ENCODE results near the gene SLC13A2. TPM values are rescaled to one million over a fixed set of nuclear protein-coding genes. Genes with fewer than 3 reads are reported as not detected.
A peak's percentile ranks its signal among the peaks of the same experiment; 100 is the strongest.

Gene SLC13A2
- total RNA-seq, 1 donor from 2014 or later: not detected

GRCh38 chr17:28485049-28485448 lies 11.6 kb downstream of the SLC13A2 start:
- no peak for DNase-seq (ENCODE audit: low read depth)
- TF ChIP-seq, protein P1, sequence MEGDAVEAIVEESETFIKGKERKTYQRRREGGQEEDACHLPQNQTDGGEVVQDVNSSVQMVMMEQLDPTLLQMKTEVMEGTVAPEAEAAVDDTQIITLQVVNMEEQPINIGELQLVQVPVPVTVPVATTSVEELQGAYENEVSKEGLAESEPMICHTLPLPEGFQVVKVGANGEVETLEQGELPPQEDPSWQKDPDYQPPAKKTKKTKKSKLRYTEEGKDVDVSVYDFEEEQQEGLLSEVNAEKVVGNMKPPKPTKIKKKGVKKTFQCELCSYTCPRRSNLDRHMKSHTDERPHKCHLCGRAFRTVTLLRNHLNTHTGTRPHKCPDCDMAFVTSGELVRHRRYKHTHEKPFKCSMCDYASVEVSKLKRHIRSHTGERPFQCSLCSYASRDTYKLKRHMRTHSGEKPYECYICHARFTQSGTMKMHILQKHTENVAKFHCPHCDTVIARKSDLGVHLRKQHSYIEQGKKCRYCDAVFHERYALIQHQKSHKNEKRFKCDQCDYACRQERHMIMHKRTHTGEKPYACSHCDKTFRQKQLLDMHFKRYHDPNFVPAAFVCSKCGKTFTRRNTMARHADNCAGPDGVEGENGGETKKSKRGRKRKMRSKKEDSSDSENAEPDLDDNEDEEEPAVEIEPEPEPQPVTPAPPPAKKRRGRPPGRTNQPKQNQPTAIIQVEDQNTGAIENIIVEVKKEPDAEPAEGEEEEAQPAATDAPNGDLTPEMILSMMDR (conservative IDR thresholded peaks at IDR 0.05; ENCODE audit: low read depth, low read length): no peak
- no peak overlapping the region for H3K4me3 ChIP-seq (ENCODE audit: low read depth, low read length)

GRCh38 chr17:28487881-28488532 lies 14.6 kb downstream of the SLC13A2 start:
- no peak for DNase-seq (ENCODE audit: low read depth)
- H3K4me3 ChIP-seq (ENCODE audit: low read depth, low read length): no peak overlapping the region
- TF ChIP-seq, protein P1 (conservative IDR thresholded peaks at IDR 0.05; ENCODE audit: low read depth, low read length): no peak

GRCh38 chr17:28488533-28489276 lies 15.3 kb downstream of the SLC13A2 start:
- TF ChIP-seq, protein P1 (conservative IDR thresholded peaks at IDR 0.05; ENCODE audit: low read depth, low read length): no peak
- DNase-seq (ENCODE audit: low read depth): no peak
- no peak overlapping the region for H3K4me3 ChIP-seq (ENCODE audit: low read depth, low read length)

- no peak overlapping the region for H3K4me3 ChIP-seq (ENCODE audit: low read depth, low read length)
- TF ChIP-seq, protein P1 (conservative IDR thresholded peaks at IDR 0.05; ENCODE audit: low read depth, low read length): no peak
Observed at GRCh38 chr17:28491286-28491685, 17.8 kb downstream of the SLC13A2 start.

DNA sequence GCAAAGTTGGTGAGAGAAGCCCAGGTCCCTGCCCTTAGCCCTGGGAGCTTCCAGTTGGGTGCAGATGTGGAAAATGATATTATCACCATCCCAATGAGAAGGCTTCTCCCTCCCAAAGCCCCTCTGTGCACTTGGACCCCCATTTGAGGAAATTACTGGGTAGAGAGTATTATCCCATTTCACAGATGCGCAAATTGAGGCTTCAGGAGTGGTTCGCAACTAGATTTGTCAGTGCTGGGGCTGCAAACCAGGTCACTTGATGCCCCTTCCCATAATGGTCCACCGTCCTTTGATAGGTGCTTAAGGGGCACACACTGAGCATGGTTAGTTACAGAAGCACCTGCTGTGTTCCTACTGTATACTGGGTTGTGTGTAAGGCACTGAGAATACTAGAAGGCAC lies 18.4 kb downstream of the SLC13A2 start:
- H3K4me3 ChIP-seq (ENCODE audit: low read depth, low read length): no peak overlapping the region
- no peak for DNase-seq (ENCODE audit: low read depth)
- TF ChIP-seq, protein P1 (conservative IDR thresholded peaks at IDR 0.05; ENCODE audit: low read depth, low read length): no peak

More at GRCh38 chr17:28491286-28491685, 17.8 kb downstream of the SLC13A2 start:
- DNase-seq (ENCODE audit: low read depth): no peak

DNA sequence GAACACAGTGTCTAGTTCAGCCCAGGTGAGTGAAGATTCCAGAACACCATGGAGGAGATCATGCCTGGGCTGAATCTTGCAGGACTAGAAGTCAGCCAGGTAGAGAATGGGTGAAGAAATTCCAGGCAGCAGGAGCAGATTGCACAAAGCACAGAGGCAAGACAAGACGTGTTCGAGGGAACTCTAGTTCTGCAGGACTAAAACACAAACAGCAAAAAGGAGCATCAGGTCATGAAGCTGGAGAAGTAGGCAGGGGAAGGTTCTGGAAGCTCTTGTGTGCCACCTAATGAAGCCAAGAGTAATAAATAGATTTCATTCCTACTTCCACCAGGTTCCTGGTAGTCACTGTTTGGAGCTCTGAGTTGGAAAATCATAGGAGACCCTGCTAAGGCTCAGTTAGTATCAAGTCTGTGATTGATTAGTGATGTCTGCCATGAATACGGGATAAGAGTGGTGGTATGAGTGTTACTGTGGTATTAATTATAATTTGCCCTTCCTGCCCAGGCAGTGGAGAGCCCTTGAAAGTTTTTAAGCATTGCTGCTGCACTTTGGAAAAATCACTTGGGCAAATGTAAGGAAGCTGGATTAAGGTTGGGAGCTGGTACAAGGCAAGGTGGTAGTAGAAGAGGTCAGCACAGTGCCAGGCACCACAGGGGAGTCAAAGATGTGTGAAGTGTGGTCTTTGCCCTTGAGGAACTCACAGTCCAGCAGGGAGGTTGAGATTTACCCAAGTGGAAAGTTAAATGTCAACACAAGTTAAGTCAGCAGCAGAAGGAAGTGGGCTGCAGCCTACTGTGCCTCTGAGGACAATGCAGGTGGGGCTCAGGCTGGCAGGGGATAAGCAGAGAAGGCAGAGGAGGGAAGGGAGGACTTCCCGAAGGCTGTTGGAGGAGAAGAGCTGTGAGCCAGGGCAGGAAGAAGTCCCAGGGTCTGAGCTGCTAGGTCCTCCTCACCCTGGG lies 19.2 kb downstream of the SLC13A2 start:
- no peak overlapping the region for H3K4me3 ChIP-seq (ENCODE audit: low read depth, low read length)
- DNase-seq (ENCODE audit: low read depth): no peak
- TF ChIP-seq, protein P1 (conservative IDR thresholded peaks at IDR 0.05; ENCODE audit: low read depth, low read length): peak; percentile 5

All from epithelial cell of proximal tubule (primary cell).